Daoy (cell line): Measurements from ENCODE around the gene MTG2. TPM values are rescaled to one million over a fixed set of nuclear protein-coding genes. Genes with fewer than 3 reads are reported as not detected.
A peak's percentile ranks its signal among the peaks of the same experiment; 100 is the strongest.

Source experiments
- DNase-seq: peaks from one replicate; pipeline ENCODE4 v3.0.0-alpha.2; 2015; ENCODE audit warnings: low read depth
- total RNA-seq: library from RNA; depleted of rRNA; stranded (reverse); fragments of >200 nt; shearing (Covaris generic); gene quantifications from 2 replicates; pipeline ENCODE4 v1.2.3, GENCODE V29; 2014

The MTG2 gene
- total RNA-seq, 1 experiment from 2014 or later = 23.0 TPM

DNA sequence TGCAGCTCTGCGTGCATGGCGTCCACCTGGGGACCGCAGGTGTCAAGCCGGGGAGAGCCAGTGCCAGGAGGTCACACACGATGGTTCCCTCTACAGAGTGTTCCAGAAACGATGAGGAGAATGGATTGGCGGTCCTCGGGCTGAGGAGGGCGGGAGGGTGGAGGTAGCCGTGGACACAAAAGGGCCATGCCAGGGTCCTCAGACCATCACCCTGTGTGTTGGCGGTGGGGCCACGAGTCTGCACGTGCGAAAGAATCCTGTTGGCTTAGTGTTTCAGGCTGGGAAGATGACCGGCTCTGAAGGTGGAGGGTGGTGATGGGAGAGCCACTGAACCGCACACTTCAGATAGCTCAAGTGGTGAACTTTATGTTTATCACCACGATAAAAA lies 23.6 kb downstream of the MTG2 start:
- DNase-seq = no peak

DNA sequence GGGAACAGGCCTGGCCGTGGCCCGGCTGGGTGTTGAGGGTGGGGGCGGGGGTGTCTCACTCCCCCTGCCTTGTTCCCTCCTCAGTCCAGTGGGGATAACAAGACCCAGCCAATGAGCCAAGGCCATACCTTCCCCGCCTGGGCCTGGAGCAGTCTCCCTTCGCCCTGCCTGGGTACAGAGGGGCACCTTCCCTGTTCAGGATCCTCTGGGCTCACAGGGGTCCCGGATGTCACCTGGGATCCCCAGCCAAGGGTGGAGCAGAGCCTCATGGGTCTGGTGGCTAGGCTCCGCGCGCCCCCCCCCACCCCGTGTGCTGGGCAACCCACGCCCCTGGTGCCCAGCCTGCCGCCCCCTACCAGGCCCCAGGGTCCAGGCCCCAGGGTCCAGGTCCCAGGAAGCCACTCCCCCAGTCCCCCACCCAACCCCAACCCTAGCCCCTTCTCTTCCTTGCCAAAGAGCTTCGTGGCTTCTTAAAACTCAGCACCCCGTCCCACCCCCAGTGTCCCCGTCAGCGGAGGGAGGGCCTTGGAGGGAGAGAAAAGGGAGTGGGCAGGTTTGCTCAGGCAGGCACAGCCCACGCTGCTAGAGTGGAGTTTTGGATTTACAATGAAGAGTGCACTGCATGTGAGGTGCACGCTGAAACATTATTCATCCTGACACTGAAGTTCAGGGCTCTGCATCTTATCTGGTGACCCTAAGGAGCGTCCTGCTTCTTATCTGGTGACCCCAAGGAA lies 25.4 kb downstream of the MTG2 start:
- DNase-seq = no peak

DNA sequence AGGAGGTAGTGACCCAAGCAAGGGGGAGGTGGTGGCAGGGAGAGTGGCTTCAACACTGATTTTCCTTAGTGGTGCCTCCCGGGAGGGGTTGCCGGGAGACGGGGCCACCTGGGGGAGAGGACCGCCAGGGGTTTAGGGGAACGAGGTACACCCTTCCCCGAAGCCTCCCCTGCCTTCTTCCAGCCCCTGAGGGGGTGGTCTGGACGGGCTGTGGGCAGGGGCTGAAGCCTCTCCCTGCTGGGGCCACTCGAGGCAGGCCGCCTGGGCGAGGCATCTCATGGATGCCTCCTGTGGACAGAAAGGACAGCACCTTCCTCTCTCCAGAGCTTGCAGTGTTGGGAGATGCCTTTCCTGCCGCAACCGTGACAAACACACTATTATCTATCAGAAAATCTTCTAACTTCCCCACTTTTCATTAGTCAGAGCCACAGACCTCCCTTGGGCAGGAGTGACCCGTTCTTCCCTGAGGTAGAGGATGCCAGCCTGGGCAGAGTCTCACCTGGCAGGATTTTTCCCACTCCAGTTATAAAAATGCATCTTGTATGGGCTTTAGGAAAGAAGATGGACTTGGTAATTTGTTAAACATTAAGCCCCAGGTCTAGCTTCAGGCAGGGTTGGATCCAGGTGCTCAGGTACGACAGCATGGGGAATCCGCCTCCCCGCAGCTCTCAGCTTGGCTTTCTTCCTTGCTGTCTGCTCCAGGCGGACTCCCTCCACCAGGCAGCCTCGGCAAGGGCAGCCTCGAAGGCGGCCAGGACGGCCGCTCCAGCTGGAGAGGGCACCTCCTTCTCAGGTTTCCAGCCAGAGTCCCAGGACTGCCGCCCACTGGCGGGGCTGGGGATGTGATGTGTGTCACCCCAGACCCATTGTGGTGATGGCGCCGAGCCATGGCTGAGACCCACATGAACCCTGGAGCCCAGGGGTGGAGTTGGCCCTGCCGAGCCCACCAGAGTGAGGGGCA lies 26.2 kb downstream of the MTG2 start:
- peak; percentile 66 for DNase-seq

DNA sequence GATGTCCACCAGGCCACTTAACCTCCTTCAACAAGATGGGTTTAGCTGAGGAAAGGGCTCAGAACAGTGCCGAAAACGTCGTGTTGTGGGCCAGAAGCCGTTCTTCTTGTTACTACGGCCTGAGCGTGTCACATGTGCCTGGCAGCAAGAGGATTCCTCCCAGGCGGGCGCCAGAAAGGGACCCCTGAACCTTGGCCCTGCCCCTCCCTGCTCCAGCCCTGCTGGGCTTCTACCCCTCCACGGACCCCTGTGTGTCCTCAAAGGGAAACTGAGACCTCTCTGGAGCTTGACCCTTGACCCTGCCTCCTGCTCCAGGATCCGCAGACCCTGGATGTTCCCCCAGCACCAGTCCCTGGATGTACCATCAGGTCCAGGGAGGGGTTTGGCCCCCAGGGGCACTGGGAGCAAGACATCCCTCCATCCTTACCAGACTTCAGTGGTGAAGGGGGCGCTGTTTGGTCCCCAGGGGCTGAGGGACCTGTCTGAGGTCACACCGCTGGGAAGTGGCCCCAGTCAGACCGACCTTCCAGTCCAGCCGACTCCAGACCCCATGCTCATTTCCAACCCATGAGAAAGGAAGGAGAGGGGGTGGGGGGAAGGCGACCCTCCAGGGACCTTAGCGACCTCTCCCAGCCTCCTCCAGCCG lies 27.1 kb downstream of the MTG2 start:
- DNase-seq = no peak

DNA sequence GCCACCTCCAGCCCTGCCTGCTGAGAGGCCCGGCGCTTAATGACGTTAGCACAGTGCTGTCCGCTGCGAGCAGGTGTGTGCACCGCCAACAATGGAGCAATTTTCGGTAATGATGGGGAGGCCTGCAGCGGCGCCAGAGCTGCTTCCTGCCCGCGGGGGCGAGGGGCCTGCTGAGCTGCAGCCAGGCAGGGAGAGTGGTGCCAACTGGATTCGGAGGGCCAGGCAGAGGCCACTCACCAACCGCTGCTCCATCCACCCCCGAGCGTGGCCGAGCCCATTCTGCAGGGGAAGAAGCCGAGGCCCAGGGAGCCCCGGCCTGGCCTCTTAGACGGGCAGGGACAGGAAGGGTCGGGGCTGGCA lies 27.6 kb downstream of the MTG2 start:
- DNase-seq = no peak

DNA sequence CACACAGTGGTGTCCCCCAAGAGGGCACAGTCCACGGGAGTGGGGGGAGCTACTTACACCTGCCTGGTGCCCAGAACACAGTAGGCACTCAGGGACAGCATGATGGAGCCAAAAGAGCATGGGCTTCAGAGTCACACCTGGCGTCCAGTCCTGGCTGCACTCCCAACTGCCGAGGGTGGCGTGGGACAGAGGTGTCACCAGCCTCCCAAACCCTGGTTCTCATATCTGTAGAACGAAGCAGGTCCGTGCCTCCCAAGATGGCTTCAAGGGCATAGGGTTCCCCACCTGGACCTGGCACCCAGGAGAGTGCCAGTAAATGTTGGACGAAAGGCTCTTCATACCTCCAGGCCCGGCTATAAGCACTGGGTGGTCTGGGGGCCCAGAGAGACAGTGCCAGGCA lies 28.4 kb downstream of the MTG2 start:
- no peak for DNase-seq

DNA sequence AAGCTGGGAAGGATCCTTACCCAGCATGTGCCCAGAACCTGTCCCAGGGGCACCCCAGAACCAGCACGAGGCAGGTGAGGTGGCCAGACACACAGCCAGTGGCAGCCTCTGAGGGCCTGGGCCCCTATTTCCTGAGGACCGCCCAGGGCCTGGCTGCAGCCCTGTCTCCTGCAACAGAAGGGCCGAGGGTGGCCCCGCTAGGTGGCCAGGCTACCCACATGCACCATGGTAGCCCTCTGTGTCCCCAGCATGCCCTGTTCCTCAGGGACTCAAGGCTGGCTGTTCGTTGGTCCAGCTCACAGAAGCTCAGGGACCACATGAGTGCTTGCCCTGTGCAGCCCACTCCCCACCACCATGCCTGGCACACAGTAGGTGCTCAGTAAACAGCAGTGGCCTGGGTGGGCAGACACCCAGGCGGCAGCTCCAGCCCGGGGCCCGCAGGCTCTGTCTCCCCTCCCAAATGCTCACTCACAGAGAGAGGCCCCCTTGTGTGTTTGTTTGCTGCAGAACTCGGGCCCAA lies 29.0 kb downstream of the MTG2 start:
- DNase-seq = no peak

DNA sequence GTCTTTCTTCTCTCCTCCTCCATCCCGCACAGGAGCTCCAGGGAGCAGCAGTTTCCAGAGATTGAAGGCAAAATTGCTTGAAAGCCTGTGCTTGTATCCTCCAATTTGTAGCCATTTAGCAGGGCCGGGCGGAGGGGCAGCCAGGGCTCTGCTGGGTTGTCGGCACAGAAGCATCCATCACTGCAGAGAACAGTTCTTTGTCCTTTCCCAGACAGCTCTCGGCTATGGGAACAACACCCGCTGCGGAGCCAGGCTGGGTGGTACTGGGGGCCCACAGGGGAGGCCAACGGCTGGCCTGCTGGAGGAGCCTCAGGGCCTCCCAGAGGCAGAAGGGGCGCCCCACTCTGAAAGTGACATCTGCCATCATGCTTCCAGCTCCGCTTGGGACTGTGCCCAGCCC lies 29.5 kb downstream of the MTG2 start:
- no peak for DNase-seq

DNA sequence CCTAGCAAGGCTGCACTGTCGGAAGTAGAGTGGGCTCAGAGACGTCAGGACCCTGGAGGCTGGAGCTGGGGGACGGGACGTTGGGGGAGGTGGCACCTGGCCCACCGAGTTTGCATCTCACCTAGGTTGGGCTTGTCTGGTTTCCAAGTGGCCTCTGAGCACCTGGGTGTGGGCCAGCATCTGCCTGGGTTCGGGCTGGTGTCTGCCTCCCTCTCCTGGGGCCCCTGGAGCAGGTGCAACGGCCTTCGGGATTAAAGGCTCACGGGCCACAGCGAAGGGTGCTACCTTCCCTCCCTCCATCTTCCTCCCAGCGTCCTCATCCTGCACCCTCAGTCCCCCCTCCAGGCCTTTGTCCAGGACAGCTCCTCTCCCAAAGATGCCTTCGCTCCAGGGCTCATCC lies 31.2 kb downstream of the MTG2 start:
- no peak for DNase-seq

DNA sequence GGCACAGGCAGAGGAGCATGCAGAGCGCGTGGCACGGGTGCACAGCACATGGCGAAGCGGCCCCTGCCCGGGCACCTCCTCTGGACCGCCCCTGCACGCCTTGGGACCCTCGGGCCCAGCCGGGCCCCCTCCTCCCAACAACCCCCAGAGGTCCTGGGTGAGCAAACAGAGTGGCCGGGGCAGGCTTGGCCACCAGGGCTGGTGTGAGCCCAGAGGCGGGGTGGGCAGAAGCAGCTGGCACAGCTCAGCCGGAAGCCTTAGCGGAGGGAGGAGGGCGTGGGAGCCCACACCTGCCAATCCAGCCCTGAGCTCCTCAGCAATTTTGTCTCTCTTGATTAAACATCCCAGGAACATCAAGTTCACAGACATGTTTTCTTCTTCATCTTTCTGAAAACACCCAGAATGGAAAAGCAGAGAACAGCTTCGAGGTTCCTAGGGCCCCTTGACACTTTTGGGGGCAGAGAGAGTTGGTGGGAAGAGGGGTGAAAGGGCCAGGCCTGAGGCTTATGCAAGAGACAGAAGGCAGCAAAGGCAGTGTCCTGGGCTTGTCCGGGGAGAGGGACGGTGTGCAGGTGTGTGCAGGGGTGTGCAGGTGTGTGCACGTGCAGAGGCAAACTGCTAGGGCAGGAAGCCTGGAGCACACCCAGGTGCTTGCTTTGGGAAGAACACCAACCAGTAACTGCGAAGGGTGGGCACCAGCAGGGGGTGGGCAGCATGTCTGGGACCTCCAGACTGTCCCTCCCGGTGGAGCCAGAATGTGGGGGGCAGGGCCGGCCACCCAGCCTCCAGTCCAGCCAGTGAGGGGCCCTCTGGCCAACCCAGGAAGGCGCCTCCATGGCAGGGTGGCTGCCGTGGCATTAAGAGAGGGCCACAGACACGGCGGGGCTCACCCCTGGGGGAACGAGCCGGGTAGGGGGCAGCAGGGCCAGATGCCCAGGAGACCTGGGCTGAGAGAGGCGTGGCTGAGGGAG lies 32.5 kb downstream of the MTG2 start:
- DNase-seq = no peak

DNA sequence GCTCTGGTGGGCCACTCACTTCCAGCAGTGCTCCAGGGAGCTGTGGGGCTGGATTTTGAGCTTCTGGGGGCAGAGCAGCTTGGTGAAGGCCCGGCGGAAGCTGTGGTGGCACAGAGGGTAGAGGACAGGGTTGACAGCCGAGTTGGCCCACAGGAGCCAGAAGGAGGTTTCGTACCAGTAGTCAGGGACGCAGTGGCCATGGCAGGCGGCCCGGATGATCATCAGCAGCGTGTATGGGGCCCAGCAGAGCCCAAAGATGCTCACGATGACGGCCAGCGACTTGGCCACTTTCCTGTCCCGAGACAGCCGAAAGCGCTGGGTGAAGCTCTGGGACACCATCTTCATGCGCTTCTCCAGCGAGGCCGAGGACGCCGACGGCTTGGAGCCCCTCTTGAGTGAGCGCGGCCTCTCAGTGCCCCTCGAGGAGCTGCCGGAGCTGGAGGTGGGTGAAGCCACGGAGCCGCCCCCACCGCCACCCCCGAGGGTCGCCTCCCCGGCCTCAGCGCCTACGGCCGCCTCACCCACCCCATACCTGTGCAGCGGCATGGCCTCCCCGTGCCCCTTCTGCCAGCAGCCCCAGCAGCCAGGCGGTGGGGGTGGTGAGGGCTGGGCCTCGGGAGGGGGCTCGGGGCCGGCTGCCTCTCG lies 33.3 kb downstream of the MTG2 start:
- no peak for DNase-seq

DNA sequence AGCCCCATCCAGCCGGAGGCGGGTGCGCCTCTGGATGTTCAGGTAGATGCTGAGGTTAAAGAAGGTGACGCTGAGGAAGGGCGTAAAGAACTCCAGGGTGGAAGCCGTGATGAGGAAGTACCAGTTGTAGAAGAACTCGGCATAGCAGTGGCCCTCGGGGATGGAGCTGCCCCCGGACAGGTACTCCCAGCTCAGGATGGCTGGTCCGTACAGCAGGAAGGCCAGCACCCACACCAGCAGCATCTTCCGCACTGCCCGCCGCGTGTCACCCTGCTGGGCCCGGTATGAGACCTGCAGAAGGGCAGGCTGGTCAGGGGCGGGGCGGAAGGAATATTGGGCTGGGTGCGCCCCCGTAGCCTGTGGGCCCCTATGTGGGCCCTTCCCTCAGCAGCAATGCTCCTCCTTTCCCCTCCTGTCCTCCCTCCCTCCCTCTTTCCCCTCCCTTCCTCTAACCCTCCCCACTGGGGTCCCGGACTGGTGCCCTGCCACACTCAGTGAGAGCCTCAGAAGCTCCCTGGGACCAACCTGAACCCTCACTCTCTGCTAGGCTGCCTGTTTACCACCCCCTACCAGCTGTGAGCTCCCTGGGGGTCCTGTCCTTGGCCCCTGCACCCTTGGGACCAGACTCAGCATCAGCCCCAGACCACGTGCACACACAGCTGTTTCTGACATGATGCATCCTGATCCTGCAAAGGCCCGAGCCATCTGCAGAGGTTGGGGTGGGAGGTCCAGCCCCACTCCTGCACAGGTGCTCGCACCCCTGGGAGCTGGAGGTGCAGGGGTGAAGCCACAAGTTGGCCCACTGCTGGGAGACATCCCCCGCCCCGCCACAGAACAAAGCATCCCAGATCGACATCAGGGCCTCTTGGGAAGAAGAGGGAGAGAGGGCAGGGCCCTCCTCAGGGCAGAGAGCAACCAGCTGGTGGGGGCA lies 34.1 kb downstream of the MTG2 start:
- no peak for DNase-seq

DNA sequence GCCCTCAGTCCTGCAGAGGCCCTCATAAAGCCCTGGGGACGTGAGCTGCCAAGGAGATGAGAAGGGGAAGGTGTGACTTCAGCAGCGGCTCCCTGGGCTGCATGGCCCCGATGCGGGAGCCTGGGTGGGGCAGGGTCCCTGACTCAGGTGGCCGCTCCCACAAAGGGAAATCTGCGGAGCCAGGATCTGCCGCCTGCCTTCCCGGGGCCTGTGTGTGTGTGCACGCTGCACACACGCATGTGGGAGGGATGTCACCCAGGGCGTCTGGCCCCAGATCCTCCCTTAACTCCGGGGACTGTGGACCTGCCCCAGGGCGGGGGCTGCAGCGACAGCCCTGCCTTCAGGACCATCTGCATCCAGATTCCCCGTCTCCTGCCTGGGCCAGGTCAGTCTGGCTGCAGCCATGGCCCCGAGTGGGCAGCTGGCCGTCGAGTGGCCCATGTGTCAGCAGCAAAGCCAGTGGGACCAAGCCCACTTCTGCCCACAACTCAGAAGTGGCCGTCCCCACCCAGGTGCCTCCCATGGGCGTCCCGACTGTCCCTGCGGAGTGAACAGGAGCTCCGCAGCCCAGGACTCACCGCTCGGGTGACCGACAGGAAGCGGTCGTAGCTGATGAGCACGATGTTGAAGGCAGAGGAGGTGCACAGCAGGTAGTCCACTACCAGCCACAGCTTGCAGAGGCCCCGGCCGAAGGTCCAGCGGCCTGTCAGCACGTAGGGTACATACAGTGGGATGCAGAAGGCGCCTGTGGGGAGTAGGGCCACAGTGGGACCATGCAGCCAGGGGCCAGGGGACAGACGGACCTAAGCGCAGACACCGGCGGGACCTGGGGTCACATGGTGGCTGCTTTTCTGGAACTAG lies 35.3 kb downstream of the MTG2 start:
- DNase-seq = no peak

DNA sequence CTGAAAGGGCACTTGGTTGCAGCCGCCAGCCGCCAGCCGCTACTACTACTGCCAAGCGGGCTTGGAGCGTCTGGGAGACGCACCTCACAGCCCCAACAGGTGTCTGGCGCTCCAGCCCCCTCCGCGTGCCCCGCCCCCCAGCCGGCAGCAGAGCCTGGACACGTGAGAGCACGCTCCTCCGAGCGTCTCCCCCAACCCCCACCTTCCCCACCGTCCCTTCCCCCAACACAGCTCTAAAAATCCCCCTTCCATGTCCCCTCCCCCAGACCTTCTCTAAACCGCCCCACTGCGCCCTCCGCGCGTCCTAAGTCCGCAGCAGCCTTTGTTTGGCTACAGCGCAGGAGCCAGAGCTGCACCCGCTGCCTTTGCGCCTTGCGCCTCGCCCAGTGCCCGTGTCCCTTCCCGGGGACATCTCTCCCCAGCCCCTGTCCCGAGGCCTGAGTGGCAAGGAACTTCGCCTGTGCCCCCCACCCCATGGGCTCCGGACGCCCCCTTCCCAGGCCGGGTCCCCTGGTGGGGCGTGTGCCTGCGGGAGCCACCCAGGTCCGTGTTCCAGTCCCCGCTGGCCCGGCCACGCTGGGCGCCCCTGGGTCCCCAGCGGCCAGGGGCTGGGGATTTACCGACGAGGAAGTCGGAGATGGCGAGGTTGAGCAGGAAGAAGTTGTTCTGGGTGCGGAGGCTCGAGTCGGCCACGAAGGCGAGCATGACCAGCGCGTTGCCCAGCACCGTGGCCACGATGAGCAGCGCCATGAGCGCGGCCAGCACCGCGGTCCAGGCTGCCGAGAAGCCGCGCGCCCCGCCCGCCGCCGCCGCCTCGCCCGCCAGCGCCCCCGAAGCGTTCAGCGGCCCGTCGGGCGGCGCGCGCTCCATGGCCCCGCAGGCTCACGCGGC lies 36.5 kb downstream of the MTG2 start:
- DNase-seq = no peak

DNA sequence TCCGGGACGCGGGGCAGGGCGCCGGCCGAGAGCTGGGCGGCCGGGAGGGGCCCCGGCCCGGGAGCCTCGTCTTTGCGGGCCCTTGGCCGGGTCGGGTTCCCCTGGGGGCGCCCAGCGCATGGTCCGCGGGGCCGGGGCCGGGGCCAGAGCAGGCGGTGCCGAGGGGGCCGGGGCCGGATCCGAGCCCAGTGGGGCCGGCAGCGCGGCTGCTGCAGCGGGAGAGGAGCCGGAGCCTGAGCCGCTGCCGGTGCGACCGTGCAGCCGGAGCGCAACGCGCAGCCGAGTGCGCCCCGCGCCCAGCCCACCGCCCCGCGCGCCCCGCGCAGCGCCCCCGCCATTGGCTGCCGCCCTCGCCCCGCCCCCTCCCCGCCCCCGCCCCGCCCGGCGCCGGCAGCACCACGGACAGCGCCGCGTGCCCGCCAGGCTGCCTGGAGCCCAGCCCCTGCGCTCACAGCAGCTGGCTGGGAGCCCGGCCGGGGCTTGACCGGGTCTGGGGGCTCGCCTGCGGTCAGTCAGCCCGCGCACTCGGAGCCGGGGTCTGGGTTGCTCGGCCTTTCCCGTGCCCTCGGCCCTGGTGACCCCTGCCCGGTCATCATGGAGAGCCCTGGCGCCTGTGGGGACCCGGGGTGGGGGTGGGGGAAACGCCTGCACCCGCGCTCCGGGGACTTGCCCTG lies 37.3 kb downstream of the MTG2 start, which contains the start of gene HRH3:
Gene HRH3 (minus strand): TSS at position 287 of the 674 bp plus-strand sequence. CDS start 308 bp downstream, outside the sequence.
- peak; percentile 51 for DNase-seq

DNA sequence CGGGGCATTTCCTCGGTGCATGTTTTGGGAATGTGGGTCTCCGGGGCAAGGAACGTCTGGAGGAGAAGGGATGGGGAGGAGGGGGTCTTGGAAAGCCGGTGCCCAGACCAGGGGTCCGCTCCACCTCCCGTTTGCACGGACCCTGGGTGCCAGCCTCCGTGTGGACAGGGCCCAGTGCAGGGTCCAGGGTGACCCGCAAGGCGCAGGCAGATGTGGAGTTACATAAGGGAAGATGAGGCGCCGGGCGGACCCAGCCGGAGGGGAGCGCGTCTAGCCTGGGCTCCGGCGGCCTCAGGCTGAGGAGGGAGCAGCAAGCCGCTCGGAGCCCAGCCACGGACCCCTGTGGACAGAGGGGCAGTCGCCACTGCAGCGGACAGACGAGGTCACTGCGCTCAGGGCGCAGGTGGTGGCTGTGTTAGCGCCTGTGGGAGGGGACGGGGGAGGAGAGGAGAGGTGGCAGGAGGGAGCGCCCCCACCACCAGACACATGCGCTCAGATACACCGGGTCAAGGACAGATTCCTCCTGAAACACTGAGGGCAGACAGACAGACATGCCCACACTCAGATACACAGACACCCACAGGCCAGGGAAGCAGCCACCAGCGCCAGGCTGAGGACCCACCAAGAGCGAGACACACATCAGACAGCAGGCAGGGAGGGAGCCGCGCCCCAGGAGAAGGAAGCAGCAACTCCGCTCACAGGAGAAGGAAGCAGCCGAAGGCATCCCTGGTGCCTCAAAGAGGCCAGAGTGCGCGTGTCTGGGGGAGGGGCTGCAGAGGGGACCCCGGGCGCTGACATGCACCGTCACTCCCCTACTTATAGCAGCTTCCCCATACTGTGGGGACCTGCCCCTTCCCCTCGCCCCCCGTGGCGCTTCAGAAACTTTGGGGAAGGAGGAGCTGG lies 38.1 kb downstream of the MTG2 start:
- DNase-seq = no peak
